Measurements from ENCODE around the gene UNC5CL. TPM values are rescaled to one million over a fixed set of nuclear protein-coding genes. Genes with fewer than 3 reads are reported as not detected.

Gene UNC5CL
- total RNA-seq, 1 experiment from 2014 or later, result 4.5 TPM

GRCh38 chr6:41078101-41078500 is 39.1 kb upstream of the UNC5CL start:
- CTCF ChIA-PET, result no interaction called here
- ATAC-seq (no peak), DNase-seq (ENCODE audit: low spot score) (no peak)
- POLR2A ChIA-PET, result no interaction called here
- Mint-ChIP-seq H3K36me3 (peaks cover 43% of the 10 kb centered on the region), H3K27me3 (ENCODE audit: low read depth) (no peaks in the 10 kb centered on the region), H3K4me1 (peaks cover 28% of the 10 kb centered on the region), H3K9me3 (no peaks in the 10 kb centered on the region), H3K27ac (no peak overlapping the region), H3K4me3 (no peak overlapping the region)
- TF ChIP-seq NFATC4 (CRISPR knock-in tag; IDR thresholded peaks at IDR 0.05) (no peak), CBFB (CRISPR knock-in tag; IDR thresholded peaks at IDR 0.05; ENCODE audit: low read depth) (no peak), ZBTB21 (CRISPR knock-in tag; IDR thresholded peaks at IDR 0.05; ENCODE audit: borderline replicate concordance) (no peak), ARID4B (CRISPR knock-in tag; IDR thresholded peaks at IDR 0.05; ENCODE audit: borderline replicate concordance) (no peak), E2F4 (CRISPR knock-in tag; IDR thresholded peaks at IDR 0.05; ENCODE audit: borderline replicate concordance, low read depth) (no peak), ZNF425 (CRISPR knock-in tag; conservative IDR thresholded peaks at IDR 0.05) (no peak), ATF3 (CRISPR knock-in tag; conservative IDR thresholded peaks at IDR 0.05) (no peak), GRHL2 (CRISPR knock-in tag; IDR thresholded peaks at IDR 0.05; ENCODE audit: insufficient replicate concordance, severe bottlenecking) (no peak), ZNF138 (CRISPR knock-in tag; conservative IDR thresholded peaks at IDR 0.05) (no peak)

- TF ChIP-seq RORB (CRISPR knock-in tag; IDR thresholded peaks at IDR 0.05) (no peak), PRDM15 (CRISPR knock-in tag; IDR thresholded peaks at IDR 0.05) (no peak), MLX (CRISPR knock-in tag; IDR thresholded peaks at IDR 0.05) (no peak), MXD4 (CRISPR knock-in tag; IDR thresholded peaks at IDR 0.05; ENCODE audit: borderline replicate concordance) (no peak), PREB (CRISPR knock-in tag; IDR thresholded peaks at IDR 0.05; ENCODE audit: borderline replicate concordance) (no peak), KAT7 (CRISPR knock-in tag; IDR thresholded peaks at IDR 0.05; ENCODE audit: borderline replicate concordance) (no peak), ZNF423 (CRISPR knock-in tag; IDR thresholded peaks at IDR 0.05) (no peak), MYBL2 (CRISPR knock-in tag; IDR thresholded peaks at IDR 0.05) (no peak)
- no peaks in the 10 kb centered on the region for H3K9me3 Mint-ChIP-seq
- H3K27me3 Mint-ChIP-seq (ENCODE audit: low read depth), result no peaks in the 10 kb centered on the region
- POLR2A ChIA-PET, result no interaction called here
- H3K36me3 Mint-ChIP-seq, result peaks cover 38% of the 10 kb centered on the region
- DNase-seq (ENCODE audit: low spot score) (no peak), ATAC-seq (no peak)
- H3K4me3 Mint-ChIP-seq, result no peak overlapping the region
- peaks cover 28% of the 10 kb centered on the region for H3K4me1 Mint-ChIP-seq
- no peak overlapping the region for H3K27ac Mint-ChIP-seq
- CTCF ChIA-PET, result no interaction called here
Observed at GRCh38 chr6:41077536-41077935, 38.5 kb upstream of the UNC5CL start.

All from WTC11 (cell line).